ENCODE data around the gene FBLIM1.
A peak's percentile ranks its signal among the peaks of the same experiment; 100 is the strongest.

The FBLIM1 gene

DNA sequence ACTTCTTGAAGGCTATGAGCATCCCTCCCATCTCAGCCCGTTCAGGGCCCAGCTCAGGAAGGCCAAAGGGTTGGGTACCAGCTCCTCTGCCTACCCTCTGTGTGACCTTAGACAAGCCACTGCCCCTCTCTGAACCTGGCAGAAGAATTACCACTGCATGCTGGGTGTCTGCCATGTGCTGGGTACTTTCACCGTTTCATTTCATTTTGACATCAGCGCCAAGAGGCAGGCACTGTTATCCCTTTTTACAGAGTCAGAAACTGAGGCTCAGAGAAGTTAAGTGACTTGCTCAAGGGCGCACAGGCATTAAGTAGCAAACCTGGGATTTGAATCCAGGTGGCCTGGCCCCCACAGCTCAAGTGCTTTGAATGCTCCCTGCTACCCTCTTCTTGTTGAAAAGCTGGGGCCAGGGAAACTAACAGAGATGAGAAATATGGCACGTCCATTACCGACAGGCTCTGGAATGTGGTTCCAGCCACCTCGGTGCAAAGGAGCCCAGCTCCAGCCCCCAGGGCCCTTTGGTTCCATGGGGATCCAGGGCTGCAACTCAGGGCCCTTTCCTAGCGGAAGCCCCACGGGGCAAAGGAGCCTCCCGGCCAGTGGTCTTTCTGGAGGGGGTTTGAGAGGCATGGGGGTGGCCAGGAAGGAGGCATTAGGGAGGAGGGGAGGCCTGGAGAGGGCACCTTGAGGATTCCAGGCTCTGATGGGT, 9.8 kb upstream of the FBLIM1 start:
- DNase-seq, result no peak

DNA sequence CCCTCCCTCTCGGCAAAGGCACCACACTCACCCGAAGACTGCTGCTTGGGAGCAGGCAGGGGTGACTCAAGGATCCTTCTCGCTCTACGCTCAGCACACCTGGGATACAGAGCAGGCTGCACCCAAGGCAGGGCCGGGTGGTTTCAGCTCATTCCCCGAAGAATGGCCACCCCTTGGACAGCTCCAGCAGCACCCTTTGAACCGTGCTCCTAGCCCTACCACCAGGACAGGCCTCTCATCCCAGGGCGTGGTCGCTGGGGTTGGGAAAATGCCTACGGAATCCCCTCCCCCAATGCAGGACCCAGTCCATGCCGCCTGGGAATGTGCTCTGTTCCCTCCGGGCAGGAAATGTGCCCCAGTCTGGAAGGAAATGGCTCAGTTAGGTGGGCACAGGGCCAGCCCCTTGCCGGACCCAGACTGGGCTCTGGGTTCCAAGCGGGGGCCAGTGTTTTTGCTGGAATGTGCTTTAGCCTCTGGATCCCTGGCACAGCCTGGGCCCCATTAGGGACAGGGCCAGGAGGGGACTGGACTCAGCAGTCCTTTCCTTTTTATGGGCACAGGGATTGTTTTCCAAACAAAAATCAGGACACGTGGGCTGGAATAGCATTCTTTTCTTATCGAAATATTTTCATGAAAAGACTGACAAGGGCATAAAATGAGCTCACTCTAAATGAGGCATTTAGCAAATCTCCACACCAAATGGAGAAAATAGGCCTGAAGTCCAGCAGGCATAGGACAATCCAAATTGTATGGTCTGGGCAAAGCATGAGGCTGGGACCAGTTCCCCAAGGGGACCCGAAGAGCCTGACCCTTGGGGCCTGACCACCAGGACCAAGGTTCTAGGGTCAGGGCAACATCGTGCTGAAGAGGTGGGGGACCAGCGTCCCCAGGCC, 8.9 kb upstream of the FBLIM1 start:
- no peak for DNase-seq

DNA sequence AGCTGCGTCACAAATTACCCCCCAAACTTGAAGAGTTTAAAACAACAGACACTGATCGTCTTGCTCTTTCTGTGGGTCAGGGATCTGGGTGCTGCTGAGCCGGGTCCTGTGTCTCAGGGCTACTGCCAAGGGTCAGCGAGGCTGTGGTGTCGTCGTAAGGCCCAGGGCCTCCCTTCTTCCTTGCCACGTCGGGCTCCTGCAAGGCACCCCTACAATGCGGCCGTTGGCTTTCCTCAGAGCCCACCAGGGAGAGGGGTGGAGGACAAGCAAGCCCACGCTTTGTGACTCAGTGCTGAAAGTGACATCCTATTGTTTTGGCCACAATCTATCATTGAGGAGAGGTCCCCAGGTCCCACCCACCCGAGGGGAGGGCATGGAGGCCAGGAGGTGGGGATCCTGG, 7.7 kb upstream of the FBLIM1 start:
- DNase-seq, result no peak

DNA sequence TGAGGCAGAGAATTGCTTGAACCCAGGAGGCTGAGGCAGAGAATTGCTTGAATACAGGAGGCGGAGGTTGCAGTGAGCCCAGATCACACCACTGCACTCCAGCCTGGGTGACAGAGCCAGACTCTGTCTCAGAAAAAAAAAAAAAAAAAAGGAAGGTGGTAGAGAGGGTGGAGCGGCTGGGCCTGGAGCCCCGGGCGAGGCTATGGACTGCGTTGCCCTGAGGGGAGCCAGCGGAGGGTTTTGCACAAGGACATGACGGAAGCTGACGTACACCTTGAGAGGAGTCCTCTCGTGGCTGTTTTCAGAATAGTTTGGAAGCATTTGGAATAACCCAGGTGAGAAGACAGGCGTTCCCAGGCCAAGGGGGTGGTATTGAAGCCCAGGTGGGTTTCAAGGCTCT, 6.9 kb upstream of the FBLIM1 start:
- DNase-seq, result no peak

DNA sequence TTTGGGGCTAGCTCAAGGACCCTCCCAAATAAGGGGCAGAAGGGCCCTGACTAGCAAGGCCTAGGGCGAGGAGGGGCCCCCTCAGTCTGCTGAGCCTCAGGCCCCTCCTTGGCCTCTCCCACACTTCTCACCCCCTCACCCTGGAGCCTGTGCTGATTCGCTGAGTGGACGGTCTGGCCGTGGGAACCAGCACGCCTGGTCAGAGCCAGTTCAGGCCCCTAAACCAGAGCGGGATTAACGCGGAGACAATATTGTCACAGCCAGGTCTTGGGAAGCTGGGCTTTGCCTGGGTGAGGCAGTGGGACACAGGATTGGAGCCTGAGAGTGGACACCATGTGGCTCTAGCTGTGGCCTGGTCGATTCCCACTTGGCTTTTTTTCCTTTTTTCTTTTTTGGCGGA, 4.8 kb upstream of the FBLIM1 start:
- no peak for DNase-seq

DNA sequence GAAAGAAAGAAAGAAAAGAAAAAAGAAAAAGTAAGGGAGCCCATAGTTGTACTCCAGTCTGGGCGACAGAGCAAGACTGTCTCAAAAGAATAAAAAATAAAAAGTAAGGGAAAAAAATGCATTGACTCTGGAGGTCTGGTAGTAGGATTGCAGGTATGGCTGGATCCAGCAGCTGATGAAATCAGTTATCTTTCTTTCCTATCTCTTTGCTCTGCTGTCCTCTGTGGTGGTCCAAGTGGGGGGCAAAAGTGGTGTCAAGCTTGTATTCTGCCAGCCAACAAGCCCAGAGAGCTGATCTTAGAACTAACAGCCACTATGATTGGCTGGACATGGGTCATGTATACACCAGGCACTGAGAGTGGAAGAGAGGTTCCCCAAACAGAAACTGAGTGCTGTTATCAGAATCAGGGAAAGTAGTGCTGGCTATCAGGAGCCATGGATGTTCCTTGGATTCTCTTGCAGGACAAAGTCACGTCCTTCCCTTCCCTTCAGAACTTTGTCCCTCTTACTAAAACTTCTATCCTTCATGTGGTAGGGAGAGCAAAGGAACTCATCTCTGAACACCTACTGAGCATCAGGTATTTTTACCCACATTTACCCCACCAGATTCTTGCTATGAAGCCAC, 3.5 kb upstream of the FBLIM1 start:
- DNase-seq, result no peak

DNA sequence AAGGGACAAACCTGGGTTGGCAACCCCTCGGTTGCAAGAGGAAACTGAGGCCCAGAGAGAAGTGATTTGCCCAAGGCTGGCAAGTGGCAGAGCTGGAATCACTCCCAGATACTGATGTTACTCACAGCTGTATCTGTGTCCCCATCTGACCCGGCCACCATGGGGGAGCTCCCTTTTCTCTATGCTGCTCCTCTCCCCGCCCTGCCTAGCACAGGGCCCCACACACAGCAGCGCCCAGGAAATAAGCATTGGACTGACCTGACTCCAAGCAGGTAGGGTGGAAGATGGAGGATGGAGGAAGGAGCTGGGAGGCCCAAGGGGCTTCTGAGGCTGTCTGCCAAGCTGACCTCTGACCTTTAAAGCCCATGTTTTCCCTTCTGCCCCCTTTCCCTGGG, 3.0 kb upstream of the FBLIM1 start:
- no peak for DNase-seq

DNA sequence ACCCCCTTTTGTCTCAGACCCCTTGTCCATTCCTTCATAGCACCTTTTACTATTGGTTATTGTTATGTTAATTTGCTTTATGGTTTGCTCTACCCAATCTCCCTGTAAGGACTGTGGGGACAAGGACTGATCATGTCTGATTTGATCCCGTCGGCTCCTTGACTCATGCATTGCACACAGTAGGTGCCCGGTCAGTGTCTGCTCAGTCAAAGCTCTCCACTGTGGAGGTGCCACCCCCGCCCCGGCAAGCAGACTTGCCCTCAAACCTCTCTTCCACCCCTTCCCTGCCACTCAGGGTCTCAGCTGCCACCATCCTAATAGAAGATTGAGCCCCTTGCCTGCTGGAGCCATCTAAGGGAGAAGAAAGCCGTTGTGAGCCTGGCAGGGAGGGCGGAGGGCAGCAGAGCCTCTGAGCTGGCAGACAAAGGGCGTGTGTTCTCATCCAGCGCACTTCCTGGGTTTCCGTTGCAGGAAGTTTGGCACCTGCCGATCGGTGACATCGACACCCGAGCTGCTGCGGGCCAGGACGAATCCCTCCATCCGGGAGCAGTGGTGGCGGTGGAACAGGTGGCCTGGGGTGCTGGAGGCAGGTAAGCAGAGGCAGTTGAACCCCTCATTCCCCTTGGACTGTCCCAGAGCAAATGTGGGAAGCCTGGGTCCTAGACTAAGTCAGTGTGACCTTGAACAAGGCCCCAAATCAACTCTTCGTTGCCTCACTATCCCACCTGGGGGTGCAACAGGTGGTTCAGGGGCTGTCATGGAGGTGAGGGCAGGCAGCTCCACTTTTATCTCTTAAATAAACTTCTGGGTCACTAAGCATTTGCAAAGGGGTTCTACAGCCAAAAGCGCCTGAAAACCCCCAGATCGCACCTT, 2.2 kb upstream of the FBLIM1 start:
- DNase-seq, result peak; percentile 14

DNA sequence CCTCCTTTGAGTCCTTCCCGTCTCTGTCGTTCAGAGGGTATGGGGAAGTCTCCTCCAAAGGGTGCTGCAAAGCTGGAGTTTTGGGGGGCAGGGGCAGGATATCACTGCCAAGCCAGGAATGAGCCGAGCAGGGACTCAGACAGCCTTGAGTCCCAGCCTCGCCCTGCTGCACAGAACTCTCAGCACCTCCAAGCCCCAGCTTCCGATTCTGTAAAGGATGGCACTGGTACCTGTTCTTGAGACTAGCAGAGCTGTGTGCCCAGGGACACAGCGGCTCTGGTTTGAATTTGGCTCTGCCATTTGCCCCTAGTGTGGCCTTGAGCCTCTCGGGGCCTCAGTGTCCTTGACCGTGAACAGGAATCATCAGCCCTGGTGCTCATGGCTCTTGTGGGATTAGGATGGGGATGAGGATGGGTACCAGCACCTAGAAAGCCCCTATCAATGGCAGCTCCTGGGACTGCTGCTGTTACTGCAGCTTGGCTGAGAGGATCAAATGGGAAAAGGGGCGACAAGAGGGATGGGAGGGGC, 1.5 kb upstream of the FBLIM1 start:
- no peak for DNase-seq

DNA sequence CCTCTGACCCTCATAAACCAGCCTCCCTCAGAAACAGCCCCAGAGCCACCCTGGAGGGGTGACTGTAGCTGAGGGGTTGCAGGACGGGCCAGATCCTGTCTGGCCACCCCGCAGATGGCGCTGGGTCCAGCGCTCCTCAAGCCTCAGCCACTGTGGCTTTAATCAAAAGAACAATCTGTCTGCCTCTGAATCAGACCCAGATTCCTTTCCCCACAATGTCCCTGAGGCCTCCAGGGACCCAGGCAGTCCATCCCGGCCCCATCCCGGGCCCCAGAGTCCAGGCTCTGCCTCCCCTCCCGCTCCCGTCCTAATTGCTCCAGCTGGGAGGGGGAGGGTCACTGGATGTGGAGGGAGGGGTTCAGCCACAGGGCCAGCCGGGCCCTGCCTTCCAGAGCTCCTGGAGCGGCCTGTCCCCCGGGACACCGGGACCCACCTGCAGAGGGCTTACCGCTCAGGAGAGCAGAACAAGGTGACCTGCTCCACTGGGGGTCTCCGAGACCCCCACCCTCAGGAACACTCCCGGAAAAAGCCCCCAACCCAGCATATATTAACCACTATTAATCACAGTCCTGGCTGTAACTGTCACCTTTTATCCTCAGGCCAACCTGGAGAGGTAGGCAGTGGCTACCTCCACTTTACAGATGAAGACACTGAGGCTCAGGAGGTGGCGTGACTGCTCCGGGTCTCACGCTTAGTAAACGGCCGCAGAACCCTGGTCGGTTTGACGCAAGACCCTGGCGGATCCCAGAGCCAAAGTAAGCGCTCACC, 836 bp upstream of the FBLIM1 start:
- DNase-seq, result no peak

DNA sequence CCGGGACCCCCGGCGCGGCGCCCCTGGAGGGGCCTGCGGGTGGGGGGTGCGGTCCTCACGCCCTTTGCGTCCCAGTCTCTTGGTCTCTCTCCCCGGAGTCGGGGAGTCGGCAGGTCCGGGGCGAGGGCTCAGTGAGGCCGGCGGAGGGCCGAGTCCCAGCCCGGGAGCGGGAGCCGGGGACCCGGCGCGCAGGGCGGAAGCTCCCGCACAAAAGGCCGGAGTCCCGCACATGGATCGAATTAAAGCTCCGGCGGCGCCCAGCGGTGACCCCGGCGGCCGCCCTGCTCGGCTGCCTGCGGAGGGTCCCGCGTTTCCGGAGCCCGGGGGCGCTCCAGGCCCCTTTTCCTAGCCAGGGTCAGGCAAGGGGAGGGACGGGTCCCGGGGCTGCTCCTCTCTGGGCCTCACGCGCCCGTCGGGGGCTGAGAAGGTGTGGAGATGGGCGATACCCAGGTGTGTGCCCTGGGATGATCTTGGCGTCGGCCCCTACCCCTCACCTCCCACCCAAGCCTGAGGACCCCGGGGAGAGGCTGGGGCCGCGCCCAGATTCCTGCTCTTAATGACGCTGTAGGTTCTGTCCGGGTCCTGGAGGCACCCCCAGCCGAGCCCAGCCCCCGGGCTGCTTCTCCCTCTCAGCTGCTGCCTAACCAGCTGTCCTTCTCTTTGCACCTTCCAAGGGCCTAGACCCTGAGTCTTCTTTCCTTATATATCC, 512 bp downstream of the FBLIM1 start:
- no peak for DNase-seq

DNA sequence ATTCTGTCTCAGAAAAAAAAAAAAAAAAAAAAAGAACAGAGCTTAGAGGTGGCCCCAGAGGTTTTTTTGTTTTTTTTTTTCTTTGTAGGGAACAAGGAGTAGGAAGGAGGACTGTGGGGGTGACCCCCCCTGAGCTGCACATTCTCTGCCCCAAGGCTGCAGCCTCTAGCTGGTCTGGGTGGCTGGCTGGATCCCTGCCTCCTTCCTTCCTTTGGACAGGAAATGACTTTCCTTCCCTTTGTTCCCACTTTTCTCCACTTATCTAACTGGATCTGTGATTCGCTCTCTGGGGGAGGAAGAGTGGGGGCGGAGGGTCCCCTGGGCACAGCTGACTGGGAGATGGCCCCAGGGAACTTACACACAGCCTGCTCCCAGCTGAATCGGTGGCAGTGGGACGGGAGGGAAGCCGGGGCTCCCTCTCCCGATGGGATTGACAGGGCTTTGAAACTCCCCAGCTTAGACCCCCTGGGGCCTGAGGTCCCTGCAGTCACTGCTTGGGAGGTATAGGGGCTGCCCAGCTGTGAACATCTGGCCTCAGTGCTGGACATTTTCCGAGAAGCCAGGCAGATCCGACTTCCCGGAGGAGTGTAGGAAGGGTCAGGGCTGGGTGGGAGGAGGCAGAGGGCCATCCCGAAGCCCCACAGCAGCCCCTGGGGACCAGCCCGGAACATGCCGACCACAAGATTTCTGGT, 2.1 kb downstream of the FBLIM1 start:
- no peak for DNase-seq

DNA sequence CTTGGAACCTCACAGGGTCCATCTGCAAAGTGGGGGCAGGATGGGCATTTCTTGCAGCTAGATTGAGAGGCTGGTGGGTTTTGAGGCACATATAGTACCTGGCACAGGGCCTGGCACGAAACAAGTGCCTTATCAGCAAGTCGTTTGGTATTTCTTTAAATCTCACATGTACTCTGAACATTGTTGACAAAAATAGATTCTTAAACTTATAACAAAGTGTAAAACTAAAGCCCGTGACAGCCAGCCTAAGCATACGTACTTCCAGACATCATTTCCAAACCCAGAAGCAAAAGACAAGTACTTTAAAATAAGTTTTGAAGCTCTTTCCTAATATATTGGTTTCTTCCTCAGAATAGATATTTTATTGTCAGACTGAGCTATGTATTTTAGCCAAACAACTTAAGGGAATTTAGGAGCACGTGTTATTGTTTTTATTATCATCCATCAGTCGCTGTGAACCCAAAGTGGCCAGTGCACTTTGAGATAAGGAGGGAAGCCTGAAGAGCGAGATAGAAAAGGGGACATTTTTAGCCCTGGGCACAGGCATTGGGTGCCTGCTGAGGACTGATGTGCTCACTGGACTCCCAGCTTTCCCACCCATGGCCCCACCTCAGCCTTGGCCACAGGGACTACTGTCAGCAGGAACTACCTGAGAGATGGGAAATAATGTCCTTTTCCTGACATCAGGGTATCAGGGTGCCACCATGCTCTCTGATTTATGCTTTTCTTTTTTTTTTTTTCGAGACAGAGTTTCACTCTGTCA, 3.0 kb downstream of the FBLIM1 start:
- no peak for DNase-seq

DNA sequence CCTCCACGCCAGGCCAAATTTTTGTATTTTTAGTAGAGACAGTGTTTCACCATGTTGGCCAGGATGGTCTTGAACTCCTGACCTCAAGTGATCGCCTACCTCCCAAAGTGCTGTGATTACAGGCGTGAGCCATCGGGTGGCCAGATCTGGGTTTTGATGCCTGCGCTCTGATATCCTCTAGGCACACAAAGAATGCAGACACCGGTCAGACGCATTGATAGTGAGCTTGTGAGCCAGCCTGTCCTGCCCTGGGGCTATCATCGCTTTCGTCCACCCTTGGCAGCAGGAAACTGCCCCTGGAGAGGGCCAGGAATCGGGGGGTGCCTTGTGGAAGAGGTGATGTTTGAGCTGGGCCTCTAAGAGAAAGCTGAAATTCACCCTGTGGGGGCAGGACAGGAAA, 4.0 kb downstream of the FBLIM1 start:
- no peak for DNase-seq

DNA sequence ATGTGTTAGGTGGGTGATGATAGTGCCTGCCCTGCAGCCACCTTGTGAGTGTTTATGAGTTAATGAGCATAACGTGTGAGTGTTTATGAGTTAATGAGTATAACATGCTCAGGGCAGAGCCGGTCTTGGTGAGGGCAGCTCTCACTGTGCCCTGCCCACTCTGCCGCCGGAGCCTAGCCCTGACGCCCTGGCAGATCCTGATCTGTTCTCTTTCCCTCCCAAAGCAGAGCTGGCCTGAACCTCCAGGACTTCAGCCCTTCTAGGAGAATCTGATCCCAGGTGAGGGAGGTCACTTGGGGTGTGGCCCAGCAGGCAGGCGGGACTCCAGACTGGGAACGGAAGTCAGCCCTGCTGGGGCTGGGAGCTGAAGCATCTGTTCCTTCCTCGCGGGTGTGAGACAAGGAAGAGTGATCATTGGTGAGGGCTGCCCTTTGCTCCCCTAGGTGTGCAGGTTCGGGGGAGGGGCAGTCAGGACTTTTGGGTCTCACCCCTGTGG, 5.7 kb downstream of the FBLIM1 start:
- DNase-seq, result no peak

DNA sequence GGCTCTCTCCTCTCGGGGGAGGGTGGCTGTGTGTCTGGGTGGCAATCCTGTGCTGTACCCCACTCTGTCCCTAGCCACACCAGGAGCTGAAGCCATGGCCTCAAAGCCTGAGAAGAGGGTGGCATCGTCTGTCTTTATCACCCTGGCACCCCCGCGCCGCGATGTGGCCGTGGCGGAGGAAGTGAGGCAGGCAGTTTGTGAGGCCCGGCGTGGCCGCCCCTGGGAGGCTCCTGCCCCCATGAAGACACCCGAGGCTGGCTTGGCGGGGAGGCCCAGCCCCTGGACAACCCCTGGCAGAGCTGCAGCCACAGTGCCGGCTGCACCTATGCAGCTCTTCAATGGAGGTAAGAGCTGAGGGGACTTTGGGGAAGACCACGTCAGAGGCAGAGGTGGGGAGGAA, 6.3 kb downstream of the FBLIM1 start:
- DNase-seq, result no peak

DNA sequence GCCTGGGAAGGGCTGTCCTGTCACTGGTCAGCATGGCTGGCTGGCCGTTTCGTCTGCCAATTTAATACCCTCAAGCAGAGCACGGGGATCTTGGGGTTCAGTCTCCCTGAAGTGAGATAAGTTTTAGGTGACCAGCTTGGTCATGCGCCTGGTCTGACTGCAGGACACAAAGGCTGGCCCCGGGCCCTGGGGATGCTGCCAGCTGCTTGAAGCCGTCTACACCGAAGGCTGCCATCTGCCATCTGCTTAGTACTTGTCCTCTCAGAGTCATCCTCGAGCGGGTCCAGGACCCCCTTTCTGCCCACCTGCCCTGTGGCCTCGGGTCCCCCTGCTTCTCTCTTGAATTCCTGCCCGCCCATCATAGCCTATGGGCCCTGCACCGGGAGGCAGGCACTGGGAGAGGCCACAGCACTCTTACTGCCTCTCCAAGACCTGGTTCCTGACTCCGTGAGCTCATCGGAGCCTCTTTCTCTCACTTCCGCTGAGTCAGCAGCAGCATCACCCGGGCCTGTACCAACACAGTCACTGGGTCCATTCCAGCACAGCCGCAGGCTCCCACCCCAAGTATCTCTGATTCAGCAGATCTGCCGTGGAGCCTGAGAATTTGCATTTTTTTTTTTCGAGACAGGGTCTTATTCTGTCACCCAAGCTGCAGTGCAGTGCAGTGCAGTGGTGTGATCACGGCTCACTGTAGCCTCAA, 7.0 kb downstream of the FBLIM1 start:
- DNase-seq, result no peak

DNA sequence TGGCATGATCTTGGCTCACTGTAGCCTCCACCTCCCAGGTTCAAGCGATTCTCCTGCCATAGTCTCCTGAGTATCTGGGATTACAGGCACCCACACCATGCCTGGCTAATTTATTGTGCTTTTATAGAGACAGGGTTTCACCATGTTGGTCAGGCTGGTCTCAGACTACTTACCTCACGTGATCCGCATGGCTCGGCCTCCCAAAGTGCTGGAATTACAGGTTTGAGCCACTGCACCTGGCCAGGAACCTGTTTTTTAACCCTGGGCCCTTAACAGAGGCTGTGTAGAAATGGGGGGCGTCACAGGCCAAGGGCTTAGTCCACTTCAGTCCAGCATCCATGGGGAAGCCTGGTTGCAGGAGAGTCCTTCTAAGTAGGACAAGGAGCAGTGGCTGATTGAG, 9.3 kb downstream of the FBLIM1 start:
- no peak for DNase-seq

DNA sequence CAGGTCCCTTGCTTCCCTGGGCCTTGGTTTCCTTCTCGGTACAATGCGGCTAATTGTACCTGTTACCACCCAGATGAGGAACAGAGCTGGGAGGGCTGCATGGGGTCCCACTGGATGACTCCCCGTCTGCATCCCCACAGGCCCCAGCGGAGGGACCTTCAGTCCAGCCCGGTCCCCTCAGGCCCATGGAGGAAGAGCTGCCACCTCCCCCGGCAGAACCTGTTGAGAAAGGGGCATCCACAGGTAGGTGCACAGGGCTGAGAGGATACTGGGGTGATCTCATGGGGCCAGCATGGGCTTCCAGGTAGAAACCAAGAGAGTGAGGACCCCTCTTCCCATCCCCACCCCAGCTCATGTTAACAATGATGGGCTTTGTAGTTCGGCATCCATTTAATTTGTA, 9.8 kb downstream of the FBLIM1 start:
- DNase-seq, result no peak
